Articular chondrocyte of knee joint (primary cell): Measurements from ENCODE around the gene GCH1. TPM values are rescaled to one million over a fixed set of nuclear protein-coding genes. Genes with fewer than 3 reads are reported as not detected.

Experiments used
- small RNA-seq: library from RNA; depleted of rRNA; stranded (forward); fragments of <200 nt; gene quantifications from one replicate; pipeline ENCODE3, GENCODE V24; 2012
- total RNA-seq: library from RNA; depleted of rRNA; stranded (reverse); fragments of >200 nt; gene quantifications from 2 replicates; pipeline ENCODE4 v1.2.3, GENCODE V29; 2012

GCH1 gene
- 5.5 and 6.9 TPM in 2 replicates for total RNA-seq

GRCh38 chr14:54902521-54903420, at the start of gene GCH1:
TSS of gene GCH1 (minus strand) at chr14:54902826. CDS start at chr14:54902663, 163 bp downstream.

Small RNA genes within 50 kb of the gene (small RNA-seq; reads per million reads assigned to genes)
- gene MIR4308 (not detected), gene RNU6ATAC9P (not detected)

Other genes starting within 250 kb of the GCH1 start
- gene WDHD1, start 124.3 kb upstream of the GCH1 start, total RNA-seq: 9.8 and 14.3 TPM in 2 replicates
- gene SOCS4, start 124.4 kb upstream of the GCH1 start, total RNA-seq: 20.0 and 24.9 TPM in 2 replicates
- 57.0 and 64.9 TPM in 2 replicates for gene MAPK1IP1L, start 148.8 kb upstream of the GCH1 start, total RNA-seq
- gene LGALS3, start 226.4 kb upstream of the GCH1 start, total RNA-seq: 270 and 328 TPM in 2 replicates